Aorta (tissue), 5 donors: ENCODE results near the gene ERVFRD-1. TPM values are rescaled to one million over a fixed set of nuclear protein-coding genes. Genes with fewer than 3 reads are reported as not detected.

ENCODE experiments used
- ATAC-seq: fragments of 200-7000 bp; cut with Tn5 transposase; one replicate; pipeline ENCODE4 v1.9.1; 2022; ENCODE audit warnings: moderate library complexity; ENCODE audit not compliant: low FRiP score
- DNase-seq, 2 donors: peaks; one replicate each; pipeline ENCODE4 v3.0.0-alpha.2; 2020
- H3K27ac ChIP-seq, 2 donors: one replicate each; pipeline ENCODE4 v1.5.1; 2013; ENCODE audit warnings: low read length in 2 of 2, mild to moderate bottlenecking in 2 of 2, moderate library complexity in 2 of 2, control low read depth in 1 of 2, inconsistent platforms in 1 of 2, low read depth in 1 of 2
- H3K27me3 ChIP-seq, 2 donors: one replicate each; pipeline ENCODE4 v1.6.1; 2013; ENCODE audit warnings: control low read depth in 1 of 2, low read length in 1 of 2, mild to moderate bottlenecking in 1 of 2, moderate library complexity in 1 of 2; ENCODE audit not compliant: insufficient read depth in 2 of 2, control insufficient read depth in 1 of 2
- H3K36me3 ChIP-seq, 2 donors: one replicate each; pipeline ENCODE4 v1.6.1; 2013; ENCODE audit warnings: control low read depth in 1 of 2, low read length in 1 of 2, mild to moderate bottlenecking in 1 of 2; ENCODE audit not compliant: insufficient read depth in 2 of 2, control insufficient read depth in 1 of 2
- H3K4me1 ChIP-seq, 2 donors: one replicate each; pipeline ENCODE4 v1.6.1; 2013; ENCODE audit warnings: low read length in 2 of 2, control low read depth in 1 of 2, mild to moderate bottlenecking in 1 of 2, moderate library complexity in 1 of 2; ENCODE audit not compliant: insufficient read depth in 2 of 2, control insufficient read depth in 1 of 2
- H3K4me3 ChIP-seq, 2 donors: one replicate each; pipeline ENCODE4 v1.5.1; 2013; ENCODE audit warnings: low read length in 2 of 2, control low read depth in 1 of 2, mild to moderate bottlenecking in 1 of 2
- H3K9me3 ChIP-seq: one replicate; pipeline ENCODE4 v1.6.1; 2013; ENCODE audit warnings: mild to moderate bottlenecking, low read length; ENCODE audit not compliant: control insufficient read depth
- WGBS, 2 donors: extraction: QIAGEN DNeasy Blood & Tissue Kit; methylation state at CpG; one replicate each; pipeline ENCODE4 v1.1.7; 2013; 5-methylcytosine and 5-hydroxymethylcytosine counted together
- intact Hi-C, 2 donors: fragments of 100-400 bp; cut with DNase I; formaldehyde crosslinking; loops; one replicate each; pipeline versions ENCODE4 v1.14.2 to v1.15.0; 2022
- polyA plus RNA-seq, 2 donors: library from polyadenylated mRNA; stranded (reverse); fragments of 200-250 nt; gene quantifications; one replicate each; pipeline ENCODE4 v1.2.3, GENCODE V29; 2013
- total RNA-seq, 2 donors: library from RNA; stranded (reverse); fragmentation: NEBNext Ultra II Directional; extraction: Animal tissue kit (Norgen Biotek cat#: 25700); gene quantifications; one replicate each; pipeline ENCODE4 v1.2.1, GENCODE V29; 2021
- donor health status: healthy with polysubstance abuse.
- donor health status: Bipolar disorder and iron deficiency.
- donor health status: DM: no; HTN: no; CAD: no.
- donor health status: DM: no; HTN: no; CAD: no.
- donor health status: DM: yes; HTN: yes; CAD: no.

ERVFRD-1 gene
- total and polyA plus RNA-seq, 4 donors: 0.12 TPM; not detected in 3

DNA sequence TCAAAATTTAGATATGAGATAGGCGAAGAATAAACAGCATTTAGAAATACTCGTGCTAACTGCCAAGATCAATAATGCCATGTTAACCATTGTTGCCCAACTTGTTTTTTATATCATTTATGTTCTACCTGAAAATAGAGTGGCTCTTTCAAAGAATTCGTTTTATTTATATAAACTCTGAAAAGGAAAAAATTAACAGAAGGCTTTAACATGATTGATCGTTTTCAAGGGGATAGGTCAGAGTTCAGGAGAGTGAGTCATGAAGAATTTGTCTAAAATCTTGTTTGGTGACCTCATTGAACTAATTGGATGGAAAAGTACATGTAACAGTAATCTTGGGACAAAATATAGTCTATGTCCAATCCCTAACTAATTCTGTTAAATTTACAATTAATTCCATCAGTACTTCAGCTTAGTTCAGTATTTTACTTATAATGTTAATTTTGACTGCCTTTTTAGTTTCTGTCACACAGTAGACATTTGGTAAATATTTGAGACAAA, 56.3 kb downstream of the ERVFRD-1 start:
- intact Hi-C loops: no loop called here
- DNase-seq: no peak
- no peak for ATAC-seq
- Histone ChIP-seq H3K27ac (no peak overlapping the region), H3K27me3 (no peaks in the 10 kb centered on the region), H3K36me3 (no peaks in the 10 kb centered on the region), H3K4me1 (no peaks in the 10 kb centered on the region), H3K4me3 (no peak overlapping the region), H3K9me3 (no peaks in the 10 kb centered on the region)
- 34 to 37% methylated on average over 4 of the region's 4 CpGs for WGBS, 2 donors

GRCh38 chr6:11054722-11055121, 56.8 kb downstream of the ERVFRD-1 start:
- DNase-seq (no peak), ATAC-seq (no peak)
- intact Hi-C loops: no loop called here
- H3K9me3 ChIP-seq: no peaks in the 10 kb centered on the region
- no peaks in the 10 kb centered on the region for H3K27me3 ChIP-seq
- H3K27ac ChIP-seq: no peak overlapping the region
- no peaks in the 10 kb centered on the region for H3K4me1 ChIP-seq
- no peak overlapping the region for H3K4me3 ChIP-seq
- WGBS, 2 donors: 87% methylated on average over 1 of the region's 1 CpG
- no peaks in the 10 kb centered on the region for H3K36me3 ChIP-seq

- WGBS, 2 donors: 86 to 90% methylated on average over 5 of the region's 5 CpGs
- ATAC-seq (no peak), DNase-seq (no peak)
- Histone ChIP-seq H3K36me3 (no peaks in the 10 kb centered on the region), H3K4me1 (no peaks in the 10 kb centered on the region), H3K27me3 (peaks cover 0 to 1% of the 10 kb centered on the region in 2 donors), H3K27ac (no peak overlapping the region), H3K9me3 (no peaks in the 10 kb centered on the region), H3K4me3 (no peak overlapping the region)
- intact Hi-C loops: no loop called here
Measured at GRCh38 chr6:11053307-11053706, 58.2 kb downstream of the ERVFRD-1 start.

Other genes with a start within 250 kb of the ERVFRD-1 start
- not detected for gene GCM2, start 229.7 kb downstream of the ERVFRD-1 start, total RNA-seq
- not detected for gene GCM2, start 229.7 kb downstream of the ERVFRD-1 start, polyA plus RNA-seq
- gene SYCP2L, start 224.7 kb downstream of the ERVFRD-1 start, total RNA-seq: 1 to 10 TPM; 1.3 to 2.0 TPM
- under 1 TPM in 1 of 2 donors, not detected in 1; 0.95 TPM for gene SYCP2L, start 224.7 kb downstream of the ERVFRD-1 start, polyA plus RNA-seq
- gene ELOVL2, start 67.4 kb downstream of the ERVFRD-1 start, total RNA-seq: 1 to 10 TPM in 1 of 2 donors, under 1 TPM in 1; 0.81 to 1.5 TPM
- gene ELOVL2, start 67.4 kb downstream of the ERVFRD-1 start, polyA plus RNA-seq: not detected
- 1 to 10 TPM; 9.5 to 9.8 TPM for gene SMIM13, start 17.9 kb downstream of the ERVFRD-1 start, total RNA-seq
- gene SMIM13, start 17.9 kb downstream of the ERVFRD-1 start, polyA plus RNA-seq: 1 to 10 TPM; 2.5 to 5.4 TPM
- 100 to 1,000 TPM in 1 of 2 donors, 10 to 100 TPM in 1; 49.8 to 252 TPM for gene NEDD9, start 120.9 kb upstream of the ERVFRD-1 start, total RNA-seq
- gene NEDD9, start 120.9 kb upstream of the ERVFRD-1 start, polyA plus RNA-seq: 10 to 100 TPM; 11.3 to 26.9 TPM